Measurements from ENCODE around the gene MED27.

MED27 gene

GRCh38 chr9:131824155-131824594 is 255.5 kb downstream of the MED27 start:
- DNase-seq: no peak

GRCh38 chr9:131823701-131824146 is 255.9 kb downstream of the MED27 start:
- no peak for DNase-seq

- no peak for DNase-seq
Measured at GRCh38 chr9:131818089-131818488, 261.6 kb downstream of the MED27 start.

GRCh38 chr9:131817627-131818026 is 262.0 kb downstream of the MED27 start:
- no peak for DNase-seq

GRCh38 chr9:131817073-131817472 is 262.6 kb downstream of the MED27 start:
- no peak for DNase-seq

- no peak for DNase-seq
Measured at GRCh38 chr9:131815970-131816873, 263.4 kb downstream of the MED27 start.

- no peak for DNase-seq
Measured at GRCh38 chr9:131814707-131815106, 265.0 kb downstream of the MED27 start.

GRCh38 chr9:131813116-131813515 is 266.6 kb downstream of the MED27 start:
- no peak for DNase-seq

GRCh38 chr9:131812116-131812790 is 267.4 kb downstream of the MED27 start:
- DNase-seq: no peak

GRCh38 chr9:131811405-131811804 is 268.3 kb downstream of the MED27 start:
- no peak for DNase-seq

GRCh38 chr9:131810351-131811170 is 269.1 kb downstream of the MED27 start:
- no peak for DNase-seq

Data from anterior cingulate cortex (tissue), 58 donors.